IPS-NIHi7 (cell line): ENCODE measurements around the gene XYLT1.

Source experiments
- DNase-seq: peaks from one replicate; pipeline ENCODE4 v3.0.0; 2012; ENCODE audit warnings: mixed read lengths; ENCODE audit errors: extremely low spot score

Gene XYLT1

DNA sequence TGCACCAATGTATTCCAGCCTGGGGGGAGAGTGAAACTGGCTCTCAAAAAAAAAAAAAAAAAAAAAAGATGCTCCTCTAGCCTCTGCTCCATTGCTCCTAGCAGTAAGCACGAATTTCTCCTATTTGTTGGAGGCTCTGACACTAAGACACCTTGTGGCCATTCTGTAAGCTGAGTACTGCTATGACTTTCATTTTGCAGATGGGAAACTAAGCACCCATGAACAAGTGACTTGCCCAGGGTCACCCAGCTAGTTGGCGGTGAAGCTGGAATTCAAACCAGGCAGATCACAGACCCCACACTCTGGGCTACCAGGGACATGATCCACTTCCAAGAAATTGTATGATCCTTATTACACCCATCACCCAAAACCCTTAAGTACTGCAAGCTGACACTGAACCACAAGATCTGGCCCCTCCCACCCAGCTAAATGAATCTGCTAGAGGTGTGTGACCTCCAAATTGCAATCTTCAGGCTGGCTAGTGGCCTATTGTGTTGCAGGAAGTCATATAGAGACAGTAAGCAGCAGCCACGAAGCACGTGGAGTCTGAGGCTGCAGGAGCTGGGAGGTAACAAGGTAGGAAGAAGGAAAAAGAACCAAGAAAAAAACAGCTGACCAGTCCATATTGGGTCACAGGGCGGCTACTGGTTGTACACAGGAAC lies 209.4 kb downstream of the XYLT1 start:
- DNase-seq = no peak

DNA sequence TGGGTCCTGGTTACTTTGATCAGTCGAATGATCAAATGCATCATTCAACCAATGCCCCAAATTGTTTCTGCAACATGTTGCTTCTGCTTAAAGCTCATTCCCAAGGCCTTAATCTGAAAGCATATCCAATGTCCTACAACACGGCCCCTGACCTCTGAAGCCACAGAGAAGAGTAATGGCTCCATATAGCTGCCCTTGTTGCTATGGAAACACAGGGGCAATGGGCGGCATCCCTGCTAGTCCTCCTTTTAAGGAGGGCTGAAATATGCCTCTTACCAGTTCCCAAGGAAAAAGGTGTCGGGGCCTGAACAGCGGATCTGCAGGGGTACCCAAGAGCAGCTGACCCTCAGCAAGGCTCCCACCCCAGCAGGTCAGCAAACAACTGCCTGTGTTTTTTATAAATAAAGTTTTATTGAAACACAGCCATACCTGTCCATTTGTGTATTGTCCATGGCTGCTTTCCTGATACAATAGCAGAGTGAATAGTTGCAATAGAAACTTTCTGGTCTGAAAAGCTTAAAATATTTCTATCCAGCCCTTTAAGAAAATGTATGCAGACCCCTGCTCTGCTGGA lies 210.4 kb downstream of the XYLT1 start:
- no peak for DNase-seq

DNA sequence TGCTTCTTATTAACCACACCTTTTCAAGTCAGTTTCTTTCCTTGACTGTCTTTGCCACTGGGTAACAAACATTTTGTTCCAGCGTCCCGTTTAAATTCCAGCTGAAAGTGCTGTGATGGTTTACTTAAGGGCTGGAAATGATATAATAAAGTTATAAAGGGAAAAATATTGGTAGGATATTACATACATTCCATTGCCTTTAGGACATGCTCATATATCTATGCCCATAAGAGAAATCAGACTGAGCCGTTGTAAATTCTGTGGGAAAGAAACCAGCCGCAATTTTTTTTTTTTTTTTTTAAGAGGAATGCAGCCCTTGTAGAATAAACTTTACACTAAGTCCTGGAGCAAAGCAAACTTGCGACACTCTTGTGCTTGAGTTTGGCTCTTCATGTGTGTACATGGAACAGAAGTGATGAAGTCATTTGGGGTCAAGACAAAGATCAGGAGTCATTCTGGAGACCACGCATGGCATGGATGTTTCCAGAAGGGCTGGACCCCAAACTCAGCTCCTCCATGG lies 210.9 kb downstream of the XYLT1 start:
- no peak for DNase-seq

DNA sequence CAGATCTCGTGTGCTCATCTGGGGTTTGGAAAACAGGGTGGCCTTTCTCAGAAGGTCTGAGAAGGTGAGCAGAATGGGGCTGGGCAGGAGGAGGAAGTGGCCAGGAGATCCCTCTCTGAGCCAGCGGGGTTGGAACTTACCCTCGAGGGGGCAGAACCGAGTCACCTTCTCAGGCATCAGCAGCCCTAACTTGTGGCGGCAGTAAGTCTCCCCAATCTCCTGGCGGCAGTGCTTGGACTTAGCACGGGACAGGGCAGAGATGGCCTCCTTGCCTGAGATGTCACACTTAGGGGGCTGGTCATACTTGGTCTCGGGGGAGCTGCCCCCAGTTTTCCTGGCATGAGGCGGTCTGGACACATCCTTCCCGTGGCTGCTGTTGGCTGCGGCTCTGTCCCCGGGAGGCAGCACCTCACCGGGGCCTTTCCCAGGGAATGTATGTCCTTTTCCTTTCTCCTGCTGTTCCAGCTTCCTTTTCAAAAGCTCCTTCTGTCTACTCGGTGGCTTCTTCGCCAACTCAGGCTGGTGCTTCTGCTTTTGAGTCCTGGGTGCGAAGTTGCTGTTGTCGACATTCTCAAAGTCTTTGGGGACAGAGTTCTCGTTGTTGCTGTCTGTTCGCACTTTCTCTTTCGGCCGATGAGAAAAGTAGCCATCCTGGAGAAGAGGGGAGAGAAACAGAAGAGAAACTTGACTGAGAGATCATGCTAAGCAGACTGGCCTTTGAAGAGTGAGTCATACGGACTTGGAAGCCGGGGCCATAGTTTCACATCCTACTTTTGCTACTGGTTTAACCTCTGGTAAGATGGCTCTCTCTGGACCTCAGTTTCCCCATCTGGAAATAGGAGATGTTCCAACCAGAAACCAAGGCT lies 211.7 kb downstream of the XYLT1 start:
- DNase-seq = peak; percentile 41

DNA sequence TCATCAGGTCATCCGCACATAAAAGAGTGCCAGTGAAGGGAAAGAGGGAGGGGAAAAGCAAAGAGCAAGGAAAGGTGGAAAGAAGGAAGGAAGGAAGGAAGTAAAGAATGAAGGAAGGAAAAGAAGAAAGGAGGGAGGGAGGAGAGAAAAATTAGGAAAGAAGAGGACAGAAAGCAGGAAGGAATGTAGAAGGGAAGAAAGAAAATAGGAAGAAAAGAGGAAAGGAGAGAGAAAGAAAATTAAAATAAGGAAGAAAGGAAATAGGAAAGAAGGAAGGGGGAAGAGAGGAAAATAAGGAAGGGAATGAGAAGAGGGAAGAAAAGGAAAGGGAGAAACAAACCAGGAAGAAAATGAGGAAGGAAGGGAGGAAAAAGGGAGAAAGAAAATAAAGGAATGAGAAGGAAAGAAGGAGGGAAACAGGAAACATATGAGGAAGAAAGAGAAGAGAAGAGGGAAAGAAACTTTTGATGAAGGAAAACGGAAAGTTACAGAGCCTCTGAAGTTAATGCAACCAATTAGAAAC lies 212.6 kb downstream of the XYLT1 start:
- no peak for DNase-seq

DNA sequence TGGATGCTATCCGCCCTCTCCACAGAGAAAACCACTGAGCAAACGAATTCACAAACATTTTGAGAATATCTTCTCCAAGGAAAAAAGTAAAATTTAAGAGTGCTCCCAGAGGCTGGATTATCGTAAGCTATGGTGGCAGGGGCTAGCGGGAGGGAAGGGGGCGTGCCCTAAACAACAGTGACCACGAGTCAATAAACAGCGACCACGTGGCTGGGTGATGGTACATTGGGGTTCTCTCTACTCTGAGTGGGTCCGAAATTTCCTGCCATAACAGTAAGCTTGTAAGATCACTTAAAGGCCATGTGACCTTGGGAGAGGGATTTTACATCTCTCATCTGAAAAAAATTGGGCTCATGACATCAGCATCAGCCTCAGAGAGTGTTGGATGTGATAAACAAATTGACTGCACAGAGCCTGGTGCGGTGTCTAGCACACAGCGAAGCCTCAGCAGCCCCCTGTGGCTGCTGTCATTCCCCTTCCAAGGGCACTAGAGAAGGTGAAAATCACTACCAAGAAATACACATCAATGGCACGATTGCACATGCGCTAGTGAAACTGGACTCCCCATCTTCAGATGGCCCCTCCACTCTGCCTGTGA lies 213.2 kb downstream of the XYLT1 start:
- DNase-seq = no peak

DNA sequence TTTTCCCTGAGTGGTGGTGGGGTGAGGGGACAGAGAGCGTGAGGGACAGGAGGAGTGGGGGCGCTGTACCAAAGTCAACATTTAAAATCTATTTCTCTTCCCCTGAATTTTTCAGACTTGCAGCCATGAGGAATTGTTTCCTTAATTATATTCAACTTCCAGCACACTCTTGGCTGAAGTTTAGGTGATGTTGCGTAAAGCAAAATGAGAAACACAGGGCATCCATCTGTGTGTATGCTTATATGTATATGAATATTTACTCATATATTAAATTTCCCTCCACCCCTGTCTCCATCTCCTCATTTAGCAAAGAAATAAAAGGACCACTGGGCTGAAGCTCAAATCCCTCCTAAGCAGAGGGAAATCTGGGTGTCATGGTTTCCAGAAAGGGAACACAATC lies 218.1 kb downstream of the XYLT1 start:
- DNase-seq = no peak

DNA sequence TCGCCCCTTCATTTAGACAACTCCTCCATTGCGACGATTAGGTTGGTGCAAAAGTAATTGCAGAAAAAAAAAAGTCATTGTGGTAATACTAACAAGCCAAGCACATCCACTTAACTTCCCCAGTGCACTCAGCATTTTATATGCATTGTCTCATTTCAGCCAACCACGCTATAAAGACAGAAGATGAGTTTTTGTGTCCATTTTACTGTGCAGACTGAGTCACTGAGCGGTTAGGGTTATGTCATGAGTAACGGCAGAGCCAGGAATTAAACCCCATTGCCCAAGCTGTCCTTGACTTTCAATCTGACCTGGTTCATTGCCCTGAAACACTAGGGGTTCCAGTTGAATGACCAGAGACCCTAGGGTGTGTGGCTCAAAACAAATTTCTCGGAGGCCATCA lies 218.7 kb downstream of the XYLT1 start:
- no peak for DNase-seq

DNA sequence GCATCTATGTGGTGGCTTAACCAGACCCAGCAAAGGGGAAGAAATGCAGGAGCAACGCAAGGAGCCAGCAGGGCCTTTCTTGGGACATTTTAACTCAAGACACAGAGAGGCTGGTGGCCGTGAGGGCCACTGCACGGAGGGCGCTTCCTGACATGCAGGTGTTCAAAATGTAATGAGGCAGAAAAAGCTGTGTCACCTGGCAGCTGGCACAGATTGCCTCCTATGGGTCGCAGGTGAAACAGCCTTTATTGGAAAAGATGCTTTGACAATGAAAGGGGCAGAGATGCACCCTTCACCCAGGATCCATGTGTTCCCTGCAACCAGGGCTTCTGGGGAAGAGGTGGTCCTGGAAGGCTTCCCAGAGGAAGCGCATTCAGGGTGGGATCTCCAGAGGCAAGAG lies 219.3 kb downstream of the XYLT1 start:
- DNase-seq = no peak

DNA sequence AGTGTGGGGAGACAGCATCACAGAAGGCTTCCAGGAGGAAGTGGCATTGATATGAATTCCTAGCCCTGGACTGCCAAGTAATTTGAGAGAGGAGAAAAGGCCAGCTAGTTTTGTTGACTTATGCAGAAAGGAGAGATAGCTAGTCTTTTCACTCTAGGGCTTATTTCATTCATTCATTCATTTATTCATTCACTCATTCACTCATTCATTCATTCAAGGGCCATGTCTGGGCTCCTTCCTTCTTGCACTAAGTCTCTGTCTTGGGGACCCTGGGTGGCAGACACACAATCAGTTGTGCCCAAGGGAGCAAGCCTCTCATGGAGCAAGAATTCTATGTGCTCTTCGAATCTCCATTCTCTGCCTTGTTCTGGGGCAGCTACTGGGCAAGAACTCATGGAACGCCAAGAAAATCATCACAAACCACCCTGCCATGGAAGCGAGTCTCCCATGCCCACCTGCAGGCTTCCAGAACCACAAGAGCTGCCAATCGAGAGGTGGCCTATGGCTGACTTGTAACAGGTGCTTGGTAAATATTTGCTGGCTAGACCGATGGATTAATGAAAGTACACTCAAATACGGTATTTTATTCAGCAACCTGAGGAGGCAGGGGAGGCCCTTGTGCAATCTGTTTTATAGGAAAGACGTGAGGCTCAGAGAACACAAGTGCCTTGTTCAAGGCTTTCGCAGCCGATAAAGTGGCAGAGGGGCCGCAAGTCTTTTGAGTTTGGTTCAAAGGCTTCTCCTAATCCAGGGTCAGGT lies 223.6 kb downstream of the XYLT1 start:
- no peak for DNase-seq

DNA sequence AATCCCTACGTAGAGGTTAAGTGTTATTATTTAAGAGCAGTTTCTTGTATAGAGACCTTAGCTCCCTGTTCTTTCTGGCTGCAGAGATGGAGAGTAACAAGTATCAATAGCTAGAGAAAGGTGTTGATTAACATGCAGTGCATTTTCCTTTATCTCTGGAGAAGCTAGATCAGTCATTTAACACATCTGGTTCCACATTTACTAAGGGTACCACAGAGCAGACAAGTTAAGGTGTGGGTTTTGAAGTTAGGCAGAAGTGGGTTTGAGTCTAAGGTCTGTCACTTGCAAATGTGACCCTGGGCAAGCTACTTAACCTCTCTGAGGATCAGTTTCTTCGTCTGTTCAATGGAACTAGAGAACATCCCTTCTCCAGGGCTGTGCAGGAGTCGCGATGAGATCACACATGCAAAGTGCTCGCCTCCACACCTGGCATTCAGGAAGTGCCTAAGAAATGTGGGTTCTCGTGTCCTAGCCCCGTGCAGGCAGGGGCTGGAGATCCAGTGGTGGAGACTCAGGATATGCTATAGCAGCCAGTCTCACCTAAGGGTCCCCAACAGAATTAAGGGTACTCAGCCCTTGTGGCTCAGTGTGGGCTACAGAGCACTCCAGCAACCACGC lies 224.4 kb downstream of the XYLT1 start:
- DNase-seq = no peak

DNA sequence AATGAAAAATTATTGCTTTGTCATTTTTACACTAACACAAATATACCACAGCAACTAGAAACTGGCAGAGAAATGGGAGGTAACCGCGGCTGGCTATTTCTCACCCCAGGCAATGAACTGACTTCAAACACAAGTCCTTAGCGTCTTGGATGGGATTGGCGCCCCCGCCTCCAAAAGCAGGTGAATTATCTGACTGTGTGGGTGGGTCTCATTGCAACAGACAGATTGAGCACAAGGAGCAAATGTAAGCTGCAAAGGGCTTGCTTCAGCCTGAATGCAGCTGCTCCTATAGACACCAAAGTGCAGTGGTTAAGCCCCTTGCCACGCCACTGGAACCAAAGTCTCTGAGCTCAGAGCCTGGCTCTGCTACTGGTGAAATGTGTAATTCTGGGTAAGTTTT lies 225.0 kb downstream of the XYLT1 start:
- no peak for DNase-seq

DNA sequence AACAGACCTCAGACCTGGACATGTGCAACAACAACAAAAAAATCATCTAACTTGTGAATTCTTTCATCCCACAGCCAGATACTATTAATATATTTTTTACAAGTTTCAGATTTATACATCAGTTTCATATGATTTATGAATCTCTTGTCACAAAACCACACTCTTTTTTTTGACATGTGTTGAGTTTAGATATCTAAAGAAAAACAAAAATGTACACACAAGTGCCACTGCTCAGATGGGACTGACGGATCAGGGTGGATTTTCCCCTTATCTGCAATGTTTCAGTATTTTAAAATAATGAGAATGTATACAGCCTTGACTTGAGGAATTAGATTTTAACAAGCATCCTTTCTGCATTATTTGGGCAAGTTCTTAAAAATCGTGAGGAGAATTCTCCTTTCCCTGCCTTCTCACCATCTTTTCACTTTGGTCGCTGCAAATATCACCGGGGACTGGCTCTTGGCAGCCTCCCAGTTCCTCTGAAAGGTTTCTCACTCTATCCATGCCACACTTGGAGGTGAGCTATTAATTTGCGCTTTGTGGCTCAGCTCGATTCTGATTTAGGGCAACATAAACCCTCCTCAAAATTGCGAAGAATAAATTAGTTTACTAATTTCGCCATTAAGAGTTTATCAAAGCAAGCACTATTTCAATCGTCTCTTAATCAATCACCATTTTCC lies 225.7 kb downstream of the XYLT1 start:
- DNase-seq = no peak

DNA sequence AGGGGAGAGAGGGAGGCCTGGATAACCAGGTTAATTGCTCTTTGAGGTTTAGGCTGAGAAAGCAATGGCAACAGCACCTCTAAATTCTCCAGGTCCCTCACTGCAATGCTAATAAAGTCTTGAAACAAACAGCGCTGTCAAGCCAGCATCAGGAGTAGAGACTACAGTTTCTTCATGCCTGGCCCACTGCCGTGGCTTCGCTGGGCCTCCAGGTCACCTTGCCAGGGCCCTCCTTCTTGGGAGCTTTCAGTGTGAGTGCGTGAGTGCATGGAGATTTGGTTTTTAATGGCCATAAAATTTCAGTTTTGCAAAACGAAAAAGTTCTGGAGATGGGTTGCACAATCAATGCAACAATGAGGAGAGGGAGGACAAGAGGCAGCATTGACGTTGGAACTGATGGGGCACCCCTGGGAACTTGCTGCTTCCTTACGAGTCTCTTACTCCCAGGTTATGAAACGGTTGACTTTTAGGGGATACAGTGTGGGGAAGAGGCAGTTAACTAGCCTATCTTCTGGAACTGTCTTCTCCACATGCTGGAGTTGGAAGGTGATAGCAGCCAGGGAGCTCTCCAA lies 229.4 kb downstream of the XYLT1 start:
- DNase-seq = no peak

DNA sequence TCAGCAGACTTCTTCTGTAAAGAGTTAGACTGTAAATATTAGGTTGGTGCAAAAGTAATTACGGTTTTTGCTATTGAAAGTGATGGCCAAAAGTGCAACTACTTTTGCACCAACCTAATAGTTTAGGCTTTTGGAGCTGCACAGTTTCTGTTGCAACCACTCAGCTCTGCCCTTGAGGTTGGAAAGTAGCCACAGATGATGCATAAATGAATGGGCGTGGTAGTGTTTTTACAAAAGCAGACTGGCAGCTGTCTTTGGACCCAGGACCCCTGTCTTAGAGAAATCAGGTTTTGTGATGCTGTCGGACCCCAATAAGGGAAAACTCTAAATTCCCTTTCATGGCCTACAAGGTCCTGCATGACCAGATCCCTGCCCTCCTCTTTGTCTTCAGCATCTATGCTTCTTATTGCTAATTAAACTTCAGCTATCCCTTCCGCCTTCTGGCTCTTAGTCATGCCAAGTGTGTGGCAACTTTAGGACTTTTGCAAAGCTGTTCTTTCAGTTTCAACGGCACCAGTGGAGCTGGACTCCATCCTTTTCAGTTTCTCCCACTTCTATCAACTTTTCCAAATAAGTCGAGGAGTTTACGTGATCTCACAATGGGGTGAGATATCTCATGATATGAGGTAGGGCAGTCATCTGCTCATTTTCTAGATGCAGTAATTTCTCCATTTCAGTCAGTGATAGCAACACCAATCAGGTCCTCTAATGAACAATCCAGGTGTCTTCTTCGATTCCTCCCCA lies 232.3 kb downstream of the XYLT1 start:
- DNase-seq = no peak

DNA sequence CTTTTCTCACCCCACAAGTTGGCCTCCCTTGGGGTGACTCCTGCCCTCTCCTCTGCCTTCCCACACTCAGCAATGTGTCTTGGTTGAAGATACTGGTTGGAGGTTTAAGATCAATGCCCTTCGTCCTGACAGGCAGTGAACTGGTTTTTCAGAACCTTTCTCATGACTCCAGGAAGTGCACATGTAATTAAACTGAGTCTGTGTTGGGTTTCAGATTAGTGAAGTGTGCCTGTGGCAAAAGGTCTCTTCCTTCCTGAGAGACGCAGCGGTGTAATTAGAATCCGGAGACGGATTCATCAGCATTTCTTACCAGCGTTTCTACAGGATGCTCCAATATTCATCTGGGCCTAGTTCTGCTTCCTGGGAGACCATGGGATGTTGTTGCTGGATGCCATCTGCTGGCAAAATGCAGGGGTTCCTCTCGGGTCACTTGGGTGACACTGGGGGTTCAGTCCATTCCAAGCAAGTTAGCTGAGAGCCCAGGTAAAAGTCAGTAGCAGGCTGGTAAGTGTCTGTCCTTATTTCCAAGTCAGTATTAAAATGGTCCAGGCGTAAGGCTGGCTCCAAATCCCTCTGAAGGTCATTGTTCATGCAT lies 233.3 kb downstream of the XYLT1 start:
- DNase-seq = no peak

DNA sequence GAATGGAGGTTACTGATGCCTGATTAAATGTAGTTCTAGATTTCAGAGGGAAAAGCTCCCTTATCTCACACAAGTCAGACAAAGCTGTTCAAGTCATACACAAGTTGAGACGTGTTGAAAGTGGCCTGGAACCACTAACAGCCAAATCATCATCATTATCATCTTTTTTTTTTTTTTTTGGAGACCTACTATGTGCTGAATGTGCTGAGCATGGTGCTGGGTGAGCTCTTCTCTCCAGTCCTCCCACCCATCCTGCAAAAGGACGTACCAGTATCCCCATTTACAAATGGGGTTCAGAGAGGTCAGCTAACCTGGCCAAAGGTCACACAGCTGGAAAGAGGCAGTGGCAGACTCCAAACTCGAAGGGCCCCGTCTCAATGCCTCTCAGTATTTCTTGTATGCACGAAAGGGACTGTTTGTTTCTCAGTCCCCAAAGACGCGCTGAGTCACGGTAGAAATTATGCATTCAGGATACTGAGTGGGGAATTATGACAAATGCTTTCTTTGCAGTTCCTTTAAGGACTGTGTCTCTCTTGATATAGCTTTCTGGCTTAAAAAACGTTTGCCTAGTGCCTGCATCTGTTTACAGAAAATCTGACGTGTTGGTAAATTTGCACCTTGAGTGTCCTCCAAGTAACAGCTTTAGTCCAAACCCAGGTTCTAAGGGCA lies 235.5 kb downstream of the XYLT1 start:
- DNase-seq = no peak

DNA sequence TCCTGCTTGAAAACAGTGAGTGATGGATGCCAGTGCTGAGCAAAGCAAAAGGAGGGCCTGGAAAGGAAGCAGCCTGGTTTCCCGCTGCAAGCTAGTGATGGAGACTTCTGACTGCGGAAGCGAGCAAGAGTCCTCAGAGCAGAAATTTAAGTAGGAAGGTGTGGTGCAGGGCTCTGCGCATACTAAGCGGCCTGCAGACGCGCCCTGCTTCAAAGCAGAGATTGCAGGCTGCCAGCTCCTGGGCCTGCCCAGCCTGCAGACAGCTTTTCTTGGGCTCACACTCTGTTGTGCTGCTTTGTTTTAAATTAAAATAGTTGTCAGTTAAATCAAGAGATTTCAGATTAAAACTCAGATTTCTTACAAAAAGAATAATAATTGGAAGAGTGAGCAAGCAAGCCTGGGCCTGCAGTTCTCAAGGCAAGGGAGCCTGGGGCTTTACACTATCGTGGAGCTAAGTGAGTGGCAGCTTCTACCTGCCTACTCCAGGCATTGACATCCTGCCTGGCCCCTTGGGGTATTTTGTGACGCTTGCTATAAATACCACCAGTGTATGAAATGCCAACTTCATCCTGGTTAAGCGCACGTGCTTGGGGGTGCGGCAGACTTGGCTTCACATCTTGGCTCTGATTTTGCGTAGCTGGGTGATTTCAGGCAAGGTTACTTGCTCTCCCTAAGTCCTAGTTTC lies 237.3 kb downstream of the XYLT1 start:
- no peak for DNase-seq
